GM18951 (cell line): ENCODE measurements around the gene NCKAP5.

Experiments
- POLR2A ChIP-seq: IDR thresholded peaks from 4 replicates; pipeline ENCODE4 v1.6.1; 2011; ENCODE audit warnings: mild to moderate bottlenecking; ENCODE audit not compliant: insufficient read length, insufficient read depth; ENCODE audit errors: extremely low read depth
- in situ Hi-C: fragments of 300-500 bp; cut with MboI; formaldehyde crosslinking; loops from one replicate; pipeline ENCODE4 v1.12.0; 2022; ENCODE audit warnings: low sequenced_read_pairs, mixed read lengths, inconsistent platforms; ENCODE audit not compliant: unreplicated experiment

The NCKAP5 gene

GRCh38 chr2:132773331-132773730, 794.9 kb downstream of the NCKAP5 start:
- TF ChIP-seq POLR2A = no peak
- in situ Hi-C loops = no loop called here

DNA sequence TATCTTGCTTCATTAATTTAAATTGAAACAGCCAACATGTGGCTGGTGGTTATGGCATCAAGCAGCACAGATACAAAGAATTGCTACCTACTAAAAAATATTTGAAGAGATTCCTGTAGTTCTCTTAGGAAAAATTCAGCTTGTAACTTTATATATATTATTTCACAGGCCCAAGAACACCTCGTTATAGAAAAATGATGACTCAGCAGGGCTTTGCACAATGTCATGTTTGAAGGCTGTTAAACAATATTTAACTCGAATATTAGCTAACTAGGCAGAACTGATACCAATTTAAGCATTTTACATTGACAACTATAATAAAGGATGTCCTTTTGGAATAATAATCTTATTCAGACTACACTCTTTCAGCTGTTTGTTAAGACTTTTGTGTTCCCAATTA, 795.9 kb downstream of the NCKAP5 start:
- in situ Hi-C loops = no loop called here
- no peak for TF ChIP-seq POLR2A

DNA sequence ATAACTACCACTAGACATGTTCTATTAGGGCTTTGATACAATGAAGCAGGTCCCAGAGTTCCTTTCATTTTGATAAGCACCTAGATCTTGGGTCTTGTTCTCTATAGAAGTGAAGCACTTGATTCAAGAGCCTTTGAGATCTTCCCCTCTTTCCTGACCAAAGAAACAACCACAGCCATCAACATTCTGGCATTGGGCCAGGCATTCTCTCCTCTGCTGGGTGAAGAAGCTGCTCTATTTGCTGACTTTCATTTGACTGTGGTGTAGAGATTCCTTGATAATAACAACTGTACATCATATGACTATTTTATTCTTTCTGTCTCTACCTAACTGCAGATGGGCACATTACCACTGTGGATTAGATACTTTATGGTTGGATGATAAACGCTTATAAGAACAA, 801.7 kb downstream of the NCKAP5 start:
- in situ Hi-C loops = no loop called here
- TF ChIP-seq POLR2A = no peak

- TF ChIP-seq POLR2A = no peak
- in situ Hi-C loops = no loop called here
These were observed 806.8 kb downstream of the NCKAP5 start for GRCh38 chr2:132761437-132761836.

DNA sequence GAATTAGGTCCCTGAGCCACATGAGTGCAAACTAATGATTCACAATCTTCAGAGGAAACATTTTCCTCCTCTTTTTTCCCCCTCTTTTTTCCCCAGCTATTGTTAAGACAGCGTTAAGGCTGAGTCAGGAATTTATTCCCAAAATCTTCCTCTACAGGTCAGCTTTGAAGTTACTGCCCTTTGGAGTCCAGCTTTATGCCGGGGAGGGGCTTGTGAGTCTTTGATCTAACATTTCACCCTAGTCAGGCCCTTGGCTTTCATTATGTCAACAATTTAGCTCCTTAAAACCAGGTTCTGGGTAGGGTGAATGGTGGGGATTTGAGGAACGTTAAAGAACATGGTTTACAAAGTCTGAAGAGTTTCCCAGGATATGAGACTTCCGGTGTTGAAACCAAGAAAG, 807.3 kb downstream of the NCKAP5 start:
- in situ Hi-C loops = no loop called here
- TF ChIP-seq POLR2A = no peak

- TF ChIP-seq POLR2A = no peak
These were observed 807.9 kb downstream of the NCKAP5 start for GRCh38 chr2:132760405-132760804.

DNA sequence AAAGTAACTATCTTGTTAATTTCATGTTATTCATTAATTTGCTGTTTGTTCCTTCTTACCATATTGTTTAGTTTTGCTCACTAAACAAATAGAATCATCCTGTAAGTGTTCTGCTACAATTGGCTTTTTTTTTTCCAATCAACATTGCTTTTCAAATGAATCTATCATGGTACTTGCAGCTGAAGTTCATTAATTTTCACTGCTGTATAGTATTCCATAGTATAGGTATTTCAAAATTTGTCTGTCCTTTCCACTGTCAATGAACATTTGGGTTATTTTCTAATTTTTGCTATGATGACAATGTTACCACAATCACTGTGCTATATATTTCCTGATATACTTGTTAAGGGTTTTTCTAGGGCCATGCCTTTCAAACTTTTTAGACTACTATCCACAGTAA, 809.3 kb downstream of the NCKAP5 start:
- TF ChIP-seq POLR2A = no peak
- in situ Hi-C loops = no loop called here

More at GRCh38 chr2:132760405-132760804, 807.9 kb downstream of the NCKAP5 start:
- in situ Hi-C loops = no loop called here

DNA sequence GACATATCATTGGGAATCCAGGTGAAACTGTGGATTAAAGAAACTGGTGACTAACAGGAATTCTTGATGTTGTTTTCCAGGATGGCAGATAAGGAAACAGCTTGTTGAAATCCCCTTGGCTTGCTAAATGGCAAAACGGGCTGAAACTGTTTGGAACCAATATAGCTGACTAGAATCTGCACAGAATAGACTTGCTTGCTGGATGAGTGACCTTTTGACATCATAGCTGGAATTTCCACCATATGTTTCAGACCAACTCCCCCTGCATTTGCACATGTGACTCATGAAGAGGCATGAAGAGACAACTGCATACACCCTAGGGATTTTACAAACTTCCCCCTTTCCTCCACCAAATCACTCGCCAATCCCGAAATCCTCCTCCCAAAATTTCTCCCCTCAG, 810.6 kb downstream of the NCKAP5 start:
- TF ChIP-seq POLR2A = no peak
- in situ Hi-C loops = no loop called here

DNA sequence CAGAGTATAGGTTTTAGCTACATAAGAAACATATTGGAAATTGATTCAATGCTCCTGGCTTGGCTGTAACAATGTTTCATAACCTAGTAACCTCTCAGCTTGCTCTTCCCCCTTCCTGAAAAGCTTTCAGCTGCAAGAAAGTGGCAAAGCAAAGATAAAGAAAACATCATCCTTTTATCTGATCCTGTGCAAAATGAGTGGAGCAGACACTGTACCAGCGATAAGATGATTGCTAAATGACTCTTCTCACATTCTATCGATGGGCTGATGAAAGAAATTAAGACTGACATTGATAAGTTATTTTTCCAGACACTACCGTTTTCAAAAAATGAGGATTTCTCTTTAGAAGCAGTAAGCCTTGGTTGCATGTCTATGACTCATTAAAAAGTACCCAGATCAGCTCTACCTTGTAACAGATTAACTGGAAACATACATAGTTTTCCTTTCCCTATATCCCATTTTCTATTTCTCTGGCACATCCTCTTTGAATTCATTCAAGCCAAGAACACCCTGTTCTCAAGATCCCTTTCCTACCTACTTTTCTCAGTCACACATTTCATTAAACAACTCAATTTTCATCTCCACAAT, 811.2 kb downstream of the NCKAP5 start:
- in situ Hi-C loops = no loop called here
- TF ChIP-seq POLR2A = no peak

GRCh38 chr2:132754867-132755472, 813.3 kb downstream of the NCKAP5 start:
- TF ChIP-seq POLR2A = no peak
- in situ Hi-C loops = no loop called here

DNA sequence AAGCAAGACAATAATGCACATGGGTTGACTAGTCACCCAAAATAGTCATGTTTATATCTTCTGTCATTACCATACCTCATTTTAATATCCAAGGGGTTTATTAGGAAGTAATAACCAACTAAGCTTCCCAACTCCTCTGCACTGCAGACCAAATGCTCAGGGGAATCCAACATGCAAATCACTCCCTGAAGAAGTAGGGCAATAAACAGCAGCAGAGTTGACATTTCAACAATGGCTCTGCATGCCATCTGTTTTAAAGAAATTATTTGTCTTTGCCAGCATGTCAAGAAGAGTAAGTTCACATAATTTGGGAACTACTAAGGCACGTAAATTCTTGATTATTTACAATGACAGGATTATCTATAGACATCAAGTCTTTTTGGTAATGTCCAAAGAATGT, 813.9 kb downstream of the NCKAP5 start:
- TF ChIP-seq POLR2A = no peak
- in situ Hi-C loops = no loop called here

DNA sequence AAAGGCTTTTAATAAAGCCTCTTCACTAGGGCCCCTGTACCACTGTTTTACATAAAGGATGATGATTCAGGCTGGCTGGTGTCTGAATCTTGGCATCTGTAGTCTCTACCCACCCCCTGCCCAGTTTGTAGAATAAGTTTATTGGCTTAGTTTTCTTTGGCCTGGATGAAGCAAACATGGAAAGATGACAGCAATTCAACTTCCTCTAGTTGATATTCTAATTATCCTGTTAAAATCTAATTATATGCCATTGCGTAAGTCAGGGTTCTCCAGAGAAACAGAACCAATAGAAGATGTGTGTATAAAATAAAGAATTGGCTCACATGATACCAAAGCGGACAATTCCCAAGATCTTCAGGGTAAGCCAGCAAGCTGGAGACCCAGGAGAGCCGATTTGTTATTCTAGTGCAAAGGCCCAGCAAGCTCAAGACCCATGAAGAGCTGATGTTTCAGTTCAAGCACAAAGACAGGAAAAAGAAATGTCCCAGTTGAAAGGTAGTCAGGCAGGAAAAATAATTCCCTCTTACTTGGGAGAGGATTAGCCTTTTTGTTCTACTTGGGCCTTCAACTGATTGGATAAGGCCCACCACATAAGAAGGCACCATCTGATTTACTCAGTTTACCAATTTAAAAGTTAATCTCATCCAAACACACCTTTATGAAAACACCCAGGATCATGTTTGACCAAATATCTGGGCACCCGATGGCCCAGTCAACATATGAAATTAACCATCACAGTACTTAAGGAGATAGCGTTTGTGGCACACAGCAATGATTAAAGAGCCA, 815.6 kb downstream of the NCKAP5 start:
- in situ Hi-C loops = no loop called here
- TF ChIP-seq POLR2A = no peak

DNA sequence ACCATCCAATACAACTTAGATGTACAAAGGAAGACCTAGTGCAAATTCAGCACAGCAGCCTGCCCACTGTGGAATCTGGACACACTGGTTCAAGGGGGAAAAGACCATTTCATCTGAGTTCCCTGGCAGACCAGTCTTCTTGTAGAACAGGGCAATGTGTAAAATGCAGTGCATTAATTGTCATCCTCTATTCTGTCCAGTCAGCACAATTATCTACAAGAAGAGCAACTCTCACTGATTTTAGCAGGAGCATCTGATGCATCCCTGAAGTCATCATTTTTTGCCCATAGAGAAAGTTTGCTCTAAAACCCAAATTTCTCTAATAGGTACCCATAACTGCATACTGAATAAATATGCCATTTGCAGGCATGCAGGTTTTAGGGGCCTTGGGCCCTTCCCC, 816.4 kb downstream of the NCKAP5 start:
- in situ Hi-C loops = no loop called here
- no peak for TF ChIP-seq POLR2A

DNA sequence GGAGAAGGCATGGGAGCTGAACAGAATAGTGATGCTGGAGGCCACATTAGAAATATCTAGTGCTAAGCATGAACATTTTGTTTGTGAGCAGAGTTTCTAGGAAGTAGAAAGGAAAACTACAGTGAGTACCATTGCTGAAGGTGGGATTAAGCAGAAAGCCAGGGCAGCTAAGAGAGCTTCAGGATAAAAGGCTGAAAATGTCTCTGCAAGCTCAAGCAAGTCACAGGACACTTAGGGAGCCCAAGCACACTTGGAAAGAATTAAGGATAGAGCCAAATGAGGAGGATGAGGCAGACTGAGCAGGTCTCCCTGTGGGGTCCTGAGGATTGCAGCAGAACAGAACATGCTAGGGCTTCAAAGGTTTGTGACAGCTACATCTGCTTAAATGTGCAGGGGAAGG, 817.7 kb downstream of the NCKAP5 start:
- in situ Hi-C loops = no loop called here

GRCh38 chr2:132747046-132747445, 821.2 kb downstream of the NCKAP5 start:
- no peak for TF ChIP-seq POLR2A
- in situ Hi-C loops = no loop called here

More for the DNA sequence above, 817.7 kb downstream of the NCKAP5 start:
- TF ChIP-seq POLR2A = no peak
